WTC11 (cell line): ENCODE results near the gene ATP2A2.

Experiments used
- ATF2 ChIP-seq: sonication (generic); formaldehyde crosslinking; IDR thresholded peaks from 2 replicates; pipeline ENCODE4 v1.8.1; 2022; ENCODE audit warnings: low read depth, missing genetic modification reagents, borderline replicate concordance
- ATF3 ChIP-seq: sonication (generic); formaldehyde crosslinking; conservative IDR thresholded peaks from 2 replicates; pipeline ENCODE4 v1.8.1; 2022; ENCODE audit warnings: mild to moderate bottlenecking, missing genetic modification reagents
- CTCF ChIP-seq: fragments of 200-600 bp; IDR thresholded peaks from 2 replicates; pipeline ENCODE4 v1.8.0; 2022; ENCODE audit warnings: antibody characterized with exemption
- E2F4 ChIP-seq: sonication (generic); formaldehyde crosslinking; IDR thresholded peaks from 2 replicates; pipeline ENCODE4 v1.8.1; 2022; ENCODE audit warnings: low read depth, mild to moderate bottlenecking, moderate library complexity, missing genetic modification reagents, borderline replicate concordance
- E2F5 ChIP-seq: sonication (generic); formaldehyde crosslinking; IDR thresholded peaks from 2 replicates; pipeline ENCODE4 v1.8.1; 2022; ENCODE audit warnings: mild to moderate bottlenecking, moderate library complexity, missing genetic modification reagents
- HMGXB4 ChIP-seq: sonication (generic); formaldehyde crosslinking; IDR thresholded peaks from 2 replicates; pipeline ENCODE4 v1.8.1; 2023; ENCODE audit warnings: mild to moderate bottlenecking, moderate library complexity, missing genetic modification reagents
- IRF2 ChIP-seq: sonication (generic); formaldehyde crosslinking; IDR thresholded peaks from 2 replicates; pipeline ENCODE4 v1.8.0; 2022; ENCODE audit warnings: low read depth, missing genetic modification reagents, borderline replicate concordance
- MAX ChIP-seq: sonication (generic); formaldehyde crosslinking; IDR thresholded peaks from 2 replicates; pipeline ENCODE4 v1.8.0; 2022; ENCODE audit warnings: mild to moderate bottlenecking, missing genetic modification reagents
- OVOL2 ChIP-seq: fragments of 250-450 bp; sonication (Bioruptor Pico); IDR thresholded peaks from 2 replicates; pipeline ENCODE4 v1.9.0; 2021; ENCODE audit warnings: mild to moderate bottlenecking, borderline replicate concordance
- RELA ChIP-seq: sonication (generic); formaldehyde crosslinking; IDR thresholded peaks from 2 replicates; pipeline ENCODE4 v1.8.1; 2022; ENCODE audit warnings: missing genetic modification reagents, mild to moderate bottlenecking, borderline replicate concordance
- ZNF121 ChIP-seq: sonication (generic); formaldehyde crosslinking; IDR thresholded peaks from 2 replicates; pipeline ENCODE4 v1.8.0; 2023; ENCODE audit warnings: missing genetic modification reagents
- ZNF281 ChIP-seq: sonication (generic); formaldehyde crosslinking; IDR thresholded peaks from 2 replicates; pipeline ENCODE4 v1.8.0; 2023; ENCODE audit warnings: mild to moderate bottlenecking, missing genetic modification reagents
- ZNF317 ChIP-seq: sonication (generic); formaldehyde crosslinking; IDR thresholded peaks from 2 replicates; pipeline ENCODE4 v1.8.1; 2023; ENCODE audit warnings: low read depth, mild to moderate bottlenecking, moderate library complexity, missing genetic modification reagents, borderline replicate concordance
- ZNF512 ChIP-seq: sonication (generic); formaldehyde crosslinking; IDR thresholded peaks from 2 replicates; pipeline ENCODE4 v1.8.1; 2022; ENCODE audit warnings: missing genetic modification reagents, borderline replicate concordance

GRCh38 chr12:110354172-110354780, 73.2 kb downstream of the ATP2A2 start:
- TF ChIP-seq HMGXB4 (CRISPR knock-in tag) = no peak
- TF ChIP-seq OVOL2 (CRISPR knock-in tag) = no peak
- no peak for TF ChIP-seq ZNF281 (CRISPR knock-in tag)
- TF ChIP-seq E2F5 (CRISPR knock-in tag) = no peak
- no peak for TF ChIP-seq ZNF317
- TF ChIP-seq CTCF = no peak
- no peak for TF ChIP-seq E2F4 (CRISPR knock-in tag)
- no peak for TF ChIP-seq IRF2 (CRISPR knock-in tag)
- 0 out of 2 replicates have a peak, but pooled peaks have one; percentile 11 for TF ChIP-seq ZNF121 (CRISPR knock-in tag)
- TF ChIP-seq ATF2 = no peak
- no peak for TF ChIP-seq ATF3 (CRISPR knock-in tag)
- TF ChIP-seq MAX = no peak
- no peak for TF ChIP-seq ZNF512 (CRISPR knock-in tag)
- TF ChIP-seq RELA = no peak
